Lower leg skin (tissue), 4 donors: ENCODE data around the gene PCDHGA1. TPM values are rescaled to one million over a fixed set of nuclear protein-coding genes. Genes with fewer than 3 reads are reported as not detected.

ENCODE experiments used
- DNase-seq, 2 donors: peaks; one replicate each; pipeline ENCODE4 v3.0.0-alpha.2; 2019; ENCODE audit warnings: low spot score in 2 of 2
- H3K4me3 ChIP-seq: fragments of 200-600 bp; sonication (generic); 2 replicates; pipeline ENCODE4 v1.5.1; 2017; ENCODE audit warnings: mild to moderate bottlenecking, low read depth; ENCODE audit not compliant: poor library complexity, severe bottlenecking
- POLR2A ChIP-seq, 2 donors: fragments of 450-650 bp; IDR thresholded peaks; one replicate each; pipeline ENCODE4 v1.6.1; 2016 to 2017; ENCODE audit warnings: antibody characterized with exemption in 2 of 2, mild to moderate bottlenecking in 1 of 2, moderate library complexity in 1 of 2
- WGBS, 2 donors: methylation state at CpG; one replicate each; pipeline ENCODE4 v1.1.5; 2018; 5-methylcytosine and 5-hydroxymethylcytosine counted together
- intact Hi-C: fragments of 100-400 bp; cut with DNase I; formaldehyde crosslinking; loops from one replicate; pipeline ENCODE4 v1.15.0; 2023; ENCODE audit warnings: low total_unique reads
- total RNA-seq, 4 donors: library from RNA; depleted of rRNA; stranded (reverse); fragments of >200 nt; gene quantifications; one replicate each; pipeline ENCODE4 v1.1.0, GENCODE V29; 2016
- TF ChIP-seq, protein P1 (sequence below), 3 donors: fragments of 450-650 bp; IDR thresholded peaks; one replicate each; pipeline ENCODE4 v1.5.1; 2016; ENCODE audit warnings: antibody characterized with exemption in 3 of 3, mild to moderate bottlenecking in 3 of 3, moderate library complexity in 2 of 3

The PCDHGA1 gene
- total RNA-seq, 4 donors from 2014 or later = 0.52 to 0.54 (median 0.53) TPM; not detected in 1

DNA sequence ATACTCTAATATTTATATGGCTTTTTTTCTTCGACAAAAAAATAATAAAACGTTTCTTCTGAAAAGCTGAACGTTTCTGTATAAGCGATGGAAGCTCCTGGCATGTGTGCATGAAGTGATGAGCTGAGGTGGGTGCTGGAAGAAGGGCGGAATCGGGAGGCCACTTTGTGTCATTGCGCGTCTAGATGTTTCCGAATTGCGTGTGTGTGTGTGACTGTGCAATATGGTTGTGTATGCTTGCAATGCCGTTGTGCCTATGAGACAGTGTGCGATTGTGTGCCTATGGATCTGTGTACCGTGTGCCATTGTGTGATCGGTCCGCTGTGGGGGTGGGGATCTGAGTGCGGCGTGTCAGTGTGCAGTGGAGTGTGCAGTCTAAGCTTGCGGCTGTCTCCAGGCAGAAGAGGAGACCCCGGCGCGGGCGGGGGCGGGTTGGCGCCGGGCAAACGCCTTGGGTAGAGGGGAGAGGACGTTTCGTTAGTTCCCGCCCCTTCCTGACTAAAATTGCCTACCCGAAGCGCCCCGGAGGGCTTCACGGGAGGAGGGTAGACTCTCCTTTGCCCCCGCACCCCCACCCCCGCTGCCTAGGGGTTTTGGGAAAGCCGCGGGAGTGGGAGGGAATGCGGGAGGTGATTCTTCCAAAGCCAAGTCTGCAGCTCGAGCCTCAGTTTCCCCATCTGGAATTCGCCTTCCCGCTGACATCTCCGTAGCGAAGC lies 182.8 kb downstream of the PCDHGA1 start:
- intact Hi-C loops = no loop called here
- DNase-seq = peak in 1 of 2 donors; percentile 87
- TF ChIP-seq, protein P1, sequence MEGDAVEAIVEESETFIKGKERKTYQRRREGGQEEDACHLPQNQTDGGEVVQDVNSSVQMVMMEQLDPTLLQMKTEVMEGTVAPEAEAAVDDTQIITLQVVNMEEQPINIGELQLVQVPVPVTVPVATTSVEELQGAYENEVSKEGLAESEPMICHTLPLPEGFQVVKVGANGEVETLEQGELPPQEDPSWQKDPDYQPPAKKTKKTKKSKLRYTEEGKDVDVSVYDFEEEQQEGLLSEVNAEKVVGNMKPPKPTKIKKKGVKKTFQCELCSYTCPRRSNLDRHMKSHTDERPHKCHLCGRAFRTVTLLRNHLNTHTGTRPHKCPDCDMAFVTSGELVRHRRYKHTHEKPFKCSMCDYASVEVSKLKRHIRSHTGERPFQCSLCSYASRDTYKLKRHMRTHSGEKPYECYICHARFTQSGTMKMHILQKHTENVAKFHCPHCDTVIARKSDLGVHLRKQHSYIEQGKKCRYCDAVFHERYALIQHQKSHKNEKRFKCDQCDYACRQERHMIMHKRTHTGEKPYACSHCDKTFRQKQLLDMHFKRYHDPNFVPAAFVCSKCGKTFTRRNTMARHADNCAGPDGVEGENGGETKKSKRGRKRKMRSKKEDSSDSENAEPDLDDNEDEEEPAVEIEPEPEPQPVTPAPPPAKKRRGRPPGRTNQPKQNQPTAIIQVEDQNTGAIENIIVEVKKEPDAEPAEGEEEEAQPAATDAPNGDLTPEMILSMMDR (IDR thresholded peaks at IDR 0.05) = no peak
- no peak for TF ChIP-seq POLR2A (IDR thresholded peaks at IDR 0.05)
- WGBS, 2 donors = 1 to 3% methylated on average over 31 of the region's 43 CpGs
- H3K4me3 ChIP-seq = peak overlapping the region; percentile 34

DNA sequence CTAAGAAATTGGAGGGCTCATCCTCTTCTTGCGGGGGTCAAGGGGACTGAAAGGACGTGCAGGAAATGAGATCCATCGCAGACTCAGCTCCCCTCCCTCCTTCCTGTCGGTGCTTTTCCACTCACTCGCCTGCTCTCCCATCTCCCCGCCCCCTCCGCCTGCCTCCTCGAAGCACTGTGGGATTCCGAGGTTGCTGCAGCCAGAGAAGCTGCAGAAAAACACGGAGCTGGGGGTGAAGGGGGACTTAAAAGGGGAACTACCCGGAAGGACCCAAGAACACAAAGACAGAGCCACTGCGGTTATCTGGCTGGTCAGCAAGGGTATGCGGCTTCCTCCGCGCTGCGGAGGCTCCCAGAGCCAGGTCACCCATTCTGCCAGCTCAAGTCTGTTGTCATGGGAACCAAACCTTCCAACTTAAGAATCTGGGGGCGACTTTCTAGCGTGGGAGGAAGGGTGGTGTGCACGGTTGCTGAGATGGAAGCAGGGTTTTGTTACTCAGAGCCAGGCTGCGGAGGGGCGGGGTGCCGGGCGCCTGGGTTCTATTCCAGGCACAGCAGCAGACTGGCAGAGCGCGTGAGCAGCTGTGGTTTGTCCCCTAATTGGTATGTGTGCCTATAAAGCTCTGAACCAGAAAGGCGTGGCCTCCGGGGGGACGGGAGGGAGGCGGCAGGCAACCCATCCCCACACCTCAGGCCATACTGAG lies 183.5 kb downstream of the PCDHGA1 start:
- TF ChIP-seq, protein P1 (IDR thresholded peaks at IDR 0.05) = no peak
- no peak for TF ChIP-seq POLR2A (IDR thresholded peaks at IDR 0.05)
- peak overlapping the region; percentile 34 for H3K4me3 ChIP-seq
- intact Hi-C loops = no loop called here
- DNase-seq = peak; percentile 78 to 95
- 1 to 2% methylated on average over 28 to 29 of the region's 29 CpGs for WGBS, 2 donors

DNA sequence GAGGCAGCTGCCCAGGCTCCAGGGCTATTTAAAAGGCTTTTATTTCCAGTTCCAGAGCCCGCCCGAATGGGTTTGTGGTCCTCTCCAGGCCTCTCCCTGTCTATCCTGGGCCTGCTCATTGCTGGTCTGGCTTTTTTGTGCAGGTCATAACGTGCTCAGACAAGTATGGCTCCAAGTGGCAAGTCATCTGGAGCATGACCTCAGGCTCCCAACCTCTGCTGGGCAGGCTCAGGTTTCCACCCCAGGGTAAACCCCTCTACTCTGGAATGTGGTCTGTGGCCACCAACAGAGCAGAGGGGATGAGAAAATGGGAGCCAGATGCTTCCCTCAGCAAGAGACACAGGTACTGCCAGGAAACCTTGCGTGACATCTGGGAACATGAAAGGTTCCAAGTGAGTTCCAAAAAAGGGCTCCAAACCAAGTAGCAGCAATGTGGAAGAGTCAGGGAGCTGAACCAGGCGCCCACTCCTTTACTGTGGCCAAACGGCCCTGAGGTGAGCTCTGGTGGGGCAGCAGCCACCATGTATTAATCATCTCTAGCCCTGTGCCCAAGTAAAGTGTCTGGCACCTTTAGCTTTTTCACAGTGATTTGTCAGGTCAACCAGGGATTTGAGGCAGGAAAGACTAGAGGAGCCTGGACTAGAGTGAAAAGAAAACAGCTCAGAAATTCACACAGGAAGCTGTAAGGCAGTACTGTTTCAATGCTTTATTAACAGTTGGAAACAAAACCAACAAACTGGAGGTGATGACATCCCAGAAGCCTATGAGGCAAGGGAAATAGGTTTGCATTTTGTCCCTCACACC lies 184.2 kb downstream of the PCDHGA1 start:
- peak in 1 of 2 donors; percentile 71 for DNase-seq
- intact Hi-C loops = no loop called here

DNA sequence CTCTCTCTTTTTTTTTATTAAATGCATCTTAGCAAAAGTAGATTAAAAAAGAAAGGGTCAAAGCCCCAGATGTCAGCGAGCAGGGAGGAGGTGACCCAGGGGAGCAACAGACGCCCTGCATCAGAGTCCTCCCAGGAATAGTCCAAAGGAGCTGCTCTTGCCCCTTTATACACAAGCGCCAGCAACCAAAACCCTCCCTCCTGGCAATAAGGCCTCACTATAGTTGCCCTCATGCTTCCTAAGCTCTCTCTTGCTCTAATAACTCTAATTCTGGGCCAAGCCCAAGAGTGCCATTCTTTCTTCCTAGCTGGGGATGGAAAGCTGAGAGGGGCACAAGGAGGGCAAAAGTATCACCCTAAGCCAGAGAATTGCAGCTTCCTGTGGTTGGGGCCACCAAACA lies 184.8 kb downstream of the PCDHGA1 start:
- 72 to 80% methylated on average over 3 of the region's 3 CpGs for whole genome bisulfite sequencing, 2 donors
- TF ChIP-seq POLR2A (IDR thresholded peaks at IDR 0.05) = no peak
- TF ChIP-seq, protein P1 (IDR thresholded peaks at IDR 0.05) = no peak
- DNase-seq = peak in 1 of 2 donors; percentile 45
- no peak overlapping the region for H3K4me3 ChIP-seq
- intact Hi-C loops = no loop called here

More for the DNA sequence above, 184.2 kb downstream of the PCDHGA1 start:
- 25 to 28% methylated on average over 6 of the region's 6 CpGs for WGBS, 2 donors
- TF ChIP-seq, protein P1 (IDR thresholded peaks at IDR 0.05) = no peak
- TF ChIP-seq POLR2A (IDR thresholded peaks at IDR 0.05) = no peak
- no peak overlapping the region for H3K4me3 ChIP-seq

DNA sequence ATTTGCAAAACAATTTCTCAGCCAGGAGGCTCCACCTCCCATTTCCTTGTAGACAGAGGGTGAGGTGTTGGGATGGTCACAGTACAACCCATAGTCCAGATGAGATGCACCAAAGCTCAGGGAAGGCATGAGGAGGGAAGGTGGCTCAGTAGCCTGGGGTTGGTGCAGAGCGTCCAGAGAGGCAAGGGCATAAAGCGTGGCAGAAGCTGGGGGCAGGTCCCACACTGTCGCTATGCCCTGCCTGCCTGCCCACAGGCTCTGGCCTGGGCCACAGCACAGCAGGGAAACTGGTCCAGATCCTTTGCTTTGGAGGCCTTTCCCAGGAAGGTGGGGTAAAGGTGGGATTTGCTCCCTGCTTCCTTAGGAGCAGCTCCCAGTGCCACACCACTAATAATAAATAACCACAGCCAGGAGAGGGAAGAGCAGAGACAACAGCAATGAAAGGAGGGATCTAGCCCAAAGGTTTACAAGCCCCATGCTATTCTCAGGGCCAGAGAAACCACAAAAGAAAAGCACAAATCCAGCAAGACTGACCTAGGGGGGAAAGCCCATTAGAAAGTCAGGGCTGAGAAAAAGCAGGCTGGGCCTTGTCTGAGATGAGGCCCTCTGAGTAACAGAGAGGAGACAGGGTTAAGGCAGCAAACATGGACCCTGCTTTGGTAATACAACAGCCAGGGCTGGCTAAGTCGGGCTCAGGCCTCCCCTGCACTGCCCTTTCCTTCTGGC lies 185.8 kb downstream of the PCDHGA1 start:
- whole genome bisulfite sequencing, 2 donors = 77 to 80% methylated on average over 4 of the region's 4 CpGs
- intact Hi-C loops = no loop called here

More for the DNA sequence above, 185.8 kb downstream of the PCDHGA1 start:
- TF ChIP-seq, protein P1 (IDR thresholded peaks at IDR 0.05) = no peak
- no peak for TF ChIP-seq POLR2A (IDR thresholded peaks at IDR 0.05)
- no peak overlapping the region for H3K4me3 ChIP-seq
- DNase-seq = peak in 1 of 2 donors; percentile 80
